ENCODE measurements around the gene OARD1. TPM values are rescaled to one million over a fixed set of nuclear protein-coding genes. Genes with fewer than 3 reads are reported as not detected.

Gene OARD1
- total RNA-seq, 1 experiment from 2014 or later = 33.7 TPM

GRCh38 chr6:41080621-41081020, 8.5 kb upstream of the OARD1 start:
- Mint-ChIP-seq H3K9me3 (no peaks in the 10 kb centered on the region), H3K27me3 (ENCODE audit: low read depth) (no peaks in the 10 kb centered on the region), H3K4me3 (no peak overlapping the region), H3K36me3 (peaks cover 57% of the 10 kb centered on the region), H3K27ac (no peak overlapping the region), H3K4me1 (peaks cover 11% of the 10 kb centered on the region)
- POLR2A ChIA-PET = no interaction called here
- TF ChIP-seq PRDM15 (CRISPR knock-in tag; IDR thresholded peaks at IDR 0.05) (no peak), ZBTB43 (CRISPR knock-in tag; IDR thresholded peaks at IDR 0.05) (no peak), CREB1 (CRISPR knock-in tag; IDR thresholded peaks at IDR 0.05) (no peak), ZNF219 (CRISPR knock-in tag; IDR thresholded peaks at IDR 0.05; ENCODE audit: borderline replicate concordance) (no peak), ZNF263 (CRISPR knock-in tag; IDR thresholded peaks at IDR 0.05; ENCODE audit: low read depth) (no peak), GRHL2 (CRISPR knock-in tag; IDR thresholded peaks at IDR 0.05; ENCODE audit: insufficient replicate concordance, severe bottlenecking) (no peak), NR2C2 (CRISPR knock-in tag; IDR thresholded peaks at IDR 0.05) (no peak), RORB (CRISPR knock-in tag; IDR thresholded peaks at IDR 0.05) (no peak), TEAD1 (CRISPR knock-in tag; IDR thresholded peaks at IDR 0.05) (no peak), STAT6 (CRISPR knock-in tag; conservative IDR thresholded peaks at IDR 0.05; ENCODE audit: low read depth) (no peak), IRF1 (CRISPR knock-in tag; IDR thresholded peaks at IDR 0.05) (no peak), MLX (CRISPR knock-in tag; IDR thresholded peaks at IDR 0.05) (no peak), SP1 (CRISPR knock-in tag; conservative IDR thresholded peaks at IDR 0.05) (no peak), ZNF423 (CRISPR knock-in tag; IDR thresholded peaks at IDR 0.05) (no peak), ATF6 (CRISPR knock-in tag; IDR thresholded peaks at IDR 0.05) (no peak), JAZF1 (CRISPR knock-in tag; IDR thresholded peaks at IDR 0.05) (no peak)
- ATAC-seq = no peak
- CTCF ChIA-PET = no interaction called here
- DNase-seq (ENCODE audit: low spot score) = no peak

Measured in WTC11 (cell line).